PC-3 (cell line): ENCODE measurements around the gene SPIRE2.

Experiments used
- EZH2 ChIP-seq: fragments of 300-600 bp; sonication (generic); IDR thresholded peaks from one replicate; pipeline ENCODE4 v1.6.1; 2017; ENCODE audit warnings: antibody characterized with exemption, mild to moderate bottlenecking, low read length; ENCODE audit not compliant: unreplicated experiment
- TF ChIP-seq, protein P1 (sequence below): fragments of 300-600 bp; sonication (generic); conservative IDR thresholded peaks from 2 replicates; pipeline ENCODE4 v1.5.1; 2017; ENCODE audit warnings: antibody characterized with exemption, low read depth, mild to moderate bottlenecking, low read length

DNA sequence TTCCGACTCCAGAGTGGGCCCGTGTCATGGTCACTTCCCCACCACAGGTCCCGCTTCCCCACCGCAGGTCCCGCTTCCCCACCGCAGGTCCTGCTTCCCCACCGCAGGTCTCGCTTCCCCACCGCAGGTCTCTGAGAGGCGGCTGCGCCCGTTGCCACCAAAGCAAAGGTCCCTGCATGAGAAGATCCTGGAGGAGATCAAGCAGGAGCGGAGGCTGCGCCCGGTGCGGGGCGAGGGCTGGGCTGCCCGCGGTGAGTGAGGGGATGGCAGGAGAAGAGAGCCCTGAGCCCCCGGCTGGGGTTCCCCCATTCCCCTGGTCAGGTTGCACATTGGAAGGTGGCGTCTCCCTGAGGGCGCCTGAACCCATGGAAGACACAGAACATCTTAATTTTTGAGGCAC, 27.7 kb downstream of the SPIRE2 start:
- TF ChIP-seq, protein P1, sequence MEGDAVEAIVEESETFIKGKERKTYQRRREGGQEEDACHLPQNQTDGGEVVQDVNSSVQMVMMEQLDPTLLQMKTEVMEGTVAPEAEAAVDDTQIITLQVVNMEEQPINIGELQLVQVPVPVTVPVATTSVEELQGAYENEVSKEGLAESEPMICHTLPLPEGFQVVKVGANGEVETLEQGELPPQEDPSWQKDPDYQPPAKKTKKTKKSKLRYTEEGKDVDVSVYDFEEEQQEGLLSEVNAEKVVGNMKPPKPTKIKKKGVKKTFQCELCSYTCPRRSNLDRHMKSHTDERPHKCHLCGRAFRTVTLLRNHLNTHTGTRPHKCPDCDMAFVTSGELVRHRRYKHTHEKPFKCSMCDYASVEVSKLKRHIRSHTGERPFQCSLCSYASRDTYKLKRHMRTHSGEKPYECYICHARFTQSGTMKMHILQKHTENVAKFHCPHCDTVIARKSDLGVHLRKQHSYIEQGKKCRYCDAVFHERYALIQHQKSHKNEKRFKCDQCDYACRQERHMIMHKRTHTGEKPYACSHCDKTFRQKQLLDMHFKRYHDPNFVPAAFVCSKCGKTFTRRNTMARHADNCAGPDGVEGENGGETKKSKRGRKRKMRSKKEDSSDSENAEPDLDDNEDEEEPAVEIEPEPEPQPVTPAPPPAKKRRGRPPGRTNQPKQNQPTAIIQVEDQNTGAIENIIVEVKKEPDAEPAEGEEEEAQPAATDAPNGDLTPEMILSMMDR: no peak
- no peak for TF ChIP-seq EZH2
